Colonic mucosa (tissue), 4 donors: ENCODE data around the gene RAB40C. TPM values are rescaled to one million over a fixed set of nuclear protein-coding genes. Genes with fewer than 3 reads are reported as not detected.

Experiments
- DNase-seq: peaks from one replicate; pipeline ENCODE4 v3.0.0-alpha.2; 2020
- H3K27ac ChIP-seq: fragments of 200-600 bp; one replicate; pipeline ENCODE4 v1.8.0; 2021
- H3K27me3 ChIP-seq: fragments of 200-600 bp; one replicate; pipeline ENCODE4 v1.8.0; 2021
- H3K36me3 ChIP-seq: fragments of 200-600 bp; one replicate; pipeline ENCODE4 v1.8.0; 2021
- H3K4me1 ChIP-seq: fragments of 200-600 bp; one replicate; pipeline ENCODE4 v1.8.0; 2021; ENCODE audit warnings: mild to moderate bottlenecking
- H3K4me3 ChIP-seq: fragments of 200-600 bp; one replicate; pipeline ENCODE4 v1.8.0; 2021
- H3K9ac ChIP-seq, 2 donors: one replicate each; pipeline ENCODE4 v1.7.0; 2013; ENCODE audit warnings: control low read depth in 2 of 2, low read depth in 2 of 2, low read length in 2 of 2
- H3K9me3 ChIP-seq: fragments of 200-600 bp; one replicate; pipeline ENCODE4 v1.8.0; 2021
- intact Hi-C: fragments of 100-400 bp; cut with DNase I; formaldehyde crosslinking; loops from one replicate; pipeline ENCODE4 v1.14.1; 2022
- total RNA-seq, 2 donors: library from RNA; stranded (reverse); fragmentation: NEBNext Ultra II Directional in 1 of 2; extraction: Animal tissue kit (Norgen Biotek cat#: 25700) in 1 of 2; gene quantifications; one replicate each; pipeline ENCODE4 v1.2.1, GENCODE V29; 2021
- TF ChIP-seq, protein P1 (sequence below): fragments of 200-600 bp; IDR thresholded peaks from one replicate; pipeline ENCODE4 v1.8.0; 2022; ENCODE audit warnings: antibody characterized with exemption, mild to moderate bottlenecking
- donor health status: healthy.
- donor health status: DM: no; HTN: no; CAD: no.
- donor health status: DM: no; HTN: no; CAD: no.

Gene RAB40C
- total RNA-seq, 2 donors from 2014 or later = 34.9 to 38.5 TPM

DNA sequence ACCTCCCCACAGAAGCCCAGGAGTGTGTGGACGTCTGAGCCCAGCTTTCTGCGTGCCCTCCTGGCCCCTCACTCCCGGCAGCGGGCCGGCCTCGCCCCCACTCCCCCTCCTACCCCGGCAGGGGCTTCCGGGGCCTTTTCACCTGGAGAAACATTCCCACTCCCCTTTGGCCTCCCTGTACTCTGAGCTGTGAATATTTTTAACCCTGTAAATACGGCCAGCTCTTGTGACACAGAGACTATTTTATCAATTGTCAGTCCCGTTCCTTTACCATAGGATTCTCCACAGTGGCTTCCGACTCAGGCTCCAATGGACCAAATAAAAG, 35.6 kb upstream of the RAB40C start:
- Histone ChIP-seq H3K9ac (no peak overlapping the region), H3K27me3 (peaks cover 7% of the 10 kb centered on the region), H3K4me1 (no peaks in the 10 kb centered on the region), H3K4me3 (no peak overlapping the region), H3K9me3 (no peaks in the 10 kb centered on the region), H3K36me3 (peaks cover 9% of the 10 kb centered on the region), H3K27ac (no peak overlapping the region)
- TF ChIP-seq, protein P1, sequence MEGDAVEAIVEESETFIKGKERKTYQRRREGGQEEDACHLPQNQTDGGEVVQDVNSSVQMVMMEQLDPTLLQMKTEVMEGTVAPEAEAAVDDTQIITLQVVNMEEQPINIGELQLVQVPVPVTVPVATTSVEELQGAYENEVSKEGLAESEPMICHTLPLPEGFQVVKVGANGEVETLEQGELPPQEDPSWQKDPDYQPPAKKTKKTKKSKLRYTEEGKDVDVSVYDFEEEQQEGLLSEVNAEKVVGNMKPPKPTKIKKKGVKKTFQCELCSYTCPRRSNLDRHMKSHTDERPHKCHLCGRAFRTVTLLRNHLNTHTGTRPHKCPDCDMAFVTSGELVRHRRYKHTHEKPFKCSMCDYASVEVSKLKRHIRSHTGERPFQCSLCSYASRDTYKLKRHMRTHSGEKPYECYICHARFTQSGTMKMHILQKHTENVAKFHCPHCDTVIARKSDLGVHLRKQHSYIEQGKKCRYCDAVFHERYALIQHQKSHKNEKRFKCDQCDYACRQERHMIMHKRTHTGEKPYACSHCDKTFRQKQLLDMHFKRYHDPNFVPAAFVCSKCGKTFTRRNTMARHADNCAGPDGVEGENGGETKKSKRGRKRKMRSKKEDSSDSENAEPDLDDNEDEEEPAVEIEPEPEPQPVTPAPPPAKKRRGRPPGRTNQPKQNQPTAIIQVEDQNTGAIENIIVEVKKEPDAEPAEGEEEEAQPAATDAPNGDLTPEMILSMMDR = no peak
- no peak for DNase-seq
- intact Hi-C loops = no loop called here

DNA sequence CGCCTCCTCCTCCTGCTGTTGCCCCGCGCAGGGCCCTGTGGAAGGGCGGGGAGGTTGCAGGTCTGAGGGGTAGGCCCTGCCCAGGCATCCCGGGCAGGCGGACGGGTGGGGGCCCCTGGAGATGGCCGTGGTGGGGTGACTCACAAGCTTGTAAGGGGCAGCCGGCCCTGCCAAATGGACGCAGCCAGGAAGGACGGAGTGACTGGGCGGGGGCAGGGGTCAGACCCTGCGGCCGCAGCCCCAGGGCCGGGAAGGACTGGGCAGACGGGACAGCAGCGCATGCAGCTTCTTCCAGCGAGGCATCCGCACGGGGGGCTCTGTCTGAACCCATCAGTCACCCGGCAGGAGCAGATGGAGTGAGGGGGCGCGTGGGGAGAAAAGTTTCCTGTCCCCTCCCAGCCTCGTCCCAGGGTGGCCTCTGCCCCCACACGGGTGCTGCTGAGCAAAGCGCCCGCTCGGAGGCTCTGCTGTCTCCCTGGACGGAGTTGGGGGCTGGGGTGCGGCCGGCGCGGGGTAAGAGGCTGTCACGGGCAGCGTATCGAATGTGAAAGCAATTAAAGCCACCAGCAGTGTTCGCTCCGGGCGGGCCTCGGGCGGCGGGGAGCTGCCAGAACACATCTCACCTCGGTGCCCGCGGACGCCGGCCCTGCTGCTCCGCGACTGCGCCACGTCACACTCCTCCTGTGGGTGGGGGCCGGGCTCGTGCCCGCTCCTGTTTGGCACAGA, 35.1 kb upstream of the RAB40C start:
- H3K27me3 ChIP-seq = peaks cover 13% of the 10 kb centered on the region
- TF ChIP-seq, protein P1 = no peak
- no peaks in the 10 kb centered on the region for H3K4me1 ChIP-seq
- intact Hi-C loops = no loop called here
- peaks cover 9% of the 10 kb centered on the region for H3K36me3 ChIP-seq
- H3K4me3 ChIP-seq = no peak overlapping the region
- no peak for DNase-seq
- no peak overlapping the region for H3K27ac ChIP-seq
- no peaks in the 10 kb centered on the region for H3K9me3 ChIP-seq
- peak overlapping the region in 1 of 2 donors; percentile 26 for H3K9ac ChIP-seq

DNA sequence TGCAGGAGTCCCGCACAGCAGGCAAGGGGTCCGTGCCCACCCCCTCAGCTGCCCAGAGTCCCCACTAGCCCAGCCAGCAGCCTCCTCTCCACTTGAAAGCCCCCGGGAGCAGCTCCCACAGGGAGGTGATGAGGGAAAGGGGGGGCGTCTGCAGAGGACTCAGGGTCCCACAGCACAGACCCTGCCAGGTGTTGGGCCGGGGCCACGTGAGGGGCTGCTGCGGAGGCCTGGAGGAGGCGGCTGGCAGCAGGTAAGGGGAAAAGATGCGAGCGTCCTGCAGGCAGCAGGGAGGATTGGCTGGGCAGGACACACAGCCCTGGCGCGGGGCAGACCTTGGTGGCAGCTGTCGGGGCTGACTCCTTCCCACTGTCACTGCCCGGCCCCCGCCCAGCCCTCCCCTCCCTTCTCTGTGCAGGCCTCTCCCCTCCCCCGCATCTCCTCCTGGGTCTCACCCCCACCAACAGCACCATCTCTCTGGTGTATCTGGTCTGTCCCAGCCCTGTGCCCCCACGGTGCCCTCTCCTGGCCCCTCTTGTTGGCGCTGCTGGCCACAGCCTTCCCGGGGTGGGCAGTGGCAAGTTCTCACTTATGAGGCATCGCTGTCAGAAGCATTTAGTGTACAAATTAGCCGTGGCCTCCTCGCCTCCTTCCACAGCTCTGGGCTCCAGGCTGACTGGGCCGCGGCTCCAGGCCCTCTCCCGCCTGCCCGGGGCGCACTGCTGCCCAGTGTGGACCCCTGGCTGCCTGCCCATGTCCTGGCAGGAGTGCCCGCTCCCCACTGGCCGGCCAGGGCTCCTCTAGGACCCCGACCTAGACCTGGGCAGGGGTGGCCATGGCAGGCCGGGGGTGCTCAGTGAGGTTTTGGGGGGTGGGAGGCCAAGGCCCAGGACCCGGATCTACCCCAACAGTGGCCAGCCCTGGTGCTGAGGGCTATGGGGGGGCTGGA, 34.1 kb upstream of the RAB40C start:
- Histone ChIP-seq H3K4me1 (no peaks in the 10 kb centered on the region), H3K9me3 (no peaks in the 10 kb centered on the region), H3K27me3 (peaks cover 19% of the 10 kb centered on the region), H3K27ac (no peak overlapping the region), H3K9ac (no peak overlapping the region), H3K4me3 (no peak overlapping the region), H3K36me3 (peaks cover 9% of the 10 kb centered on the region)
- TF ChIP-seq, protein P1 = no peak
- no peak for DNase-seq
- intact Hi-C loops = no loop called here

DNA sequence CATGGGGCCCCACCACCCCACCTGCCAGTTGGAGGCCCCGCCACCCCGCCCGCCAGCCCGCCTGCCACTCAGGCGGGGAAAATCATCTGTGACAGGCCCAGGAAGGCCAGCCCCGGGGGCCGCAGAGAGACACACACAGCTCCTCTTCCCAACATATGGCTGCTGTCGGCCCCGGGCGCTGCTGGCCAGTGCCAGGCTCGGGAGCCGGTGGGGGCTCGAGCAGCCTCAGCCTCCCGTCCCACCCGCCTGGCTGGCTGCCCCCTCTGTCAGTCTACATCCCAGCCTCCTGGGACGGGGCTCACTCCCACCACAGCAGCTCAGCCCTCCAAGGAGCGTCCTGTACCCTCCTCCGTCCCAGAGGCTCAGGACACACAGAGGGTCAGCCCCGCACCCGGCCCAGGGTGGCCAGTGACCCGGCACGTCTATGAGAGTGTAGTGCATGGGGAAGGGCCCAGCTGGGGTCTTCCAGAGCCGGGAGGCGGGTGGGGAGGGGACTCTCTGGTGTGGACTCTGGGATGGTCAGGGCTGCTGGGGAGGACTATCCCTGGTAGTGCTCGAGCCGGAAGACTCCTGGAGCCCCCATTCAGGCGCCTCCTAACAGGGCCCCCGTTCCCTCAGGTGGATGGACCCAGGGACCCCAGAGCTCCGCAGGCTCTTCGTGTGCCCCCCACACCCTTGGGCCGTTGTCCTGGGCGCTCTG, 33.2 kb upstream of the RAB40C start:
- H3K9me3 ChIP-seq = no peaks in the 10 kb centered on the region
- peaks cover 26% of the 10 kb centered on the region for H3K27me3 ChIP-seq
- H3K4me3 ChIP-seq = no peak overlapping the region
- H3K27ac ChIP-seq = no peak overlapping the region
- TF ChIP-seq, protein P1 = no peak
- intact Hi-C loops = no loop called here
- no peaks in the 10 kb centered on the region for H3K4me1 ChIP-seq
- DNase-seq = no peak
- H3K36me3 ChIP-seq = peaks cover 7% of the 10 kb centered on the region
- H3K9ac ChIP-seq = no peak overlapping the region
